Stimulated activated CD4-positive, alpha-beta T cell treated with anti-CD3 and anti-CD28 coated beads, Interleukin-2, amount 100 ng/mL, for 24 hours (primary cell): ENCODE results near the gene ZBTB38.

ENCODE experiments used
- DNase-seq, 2 donors: peaks; one replicate each; pipeline ENCODE4 v3.0.0-alpha.2; 2020

The ZBTB38 gene

DNA sequence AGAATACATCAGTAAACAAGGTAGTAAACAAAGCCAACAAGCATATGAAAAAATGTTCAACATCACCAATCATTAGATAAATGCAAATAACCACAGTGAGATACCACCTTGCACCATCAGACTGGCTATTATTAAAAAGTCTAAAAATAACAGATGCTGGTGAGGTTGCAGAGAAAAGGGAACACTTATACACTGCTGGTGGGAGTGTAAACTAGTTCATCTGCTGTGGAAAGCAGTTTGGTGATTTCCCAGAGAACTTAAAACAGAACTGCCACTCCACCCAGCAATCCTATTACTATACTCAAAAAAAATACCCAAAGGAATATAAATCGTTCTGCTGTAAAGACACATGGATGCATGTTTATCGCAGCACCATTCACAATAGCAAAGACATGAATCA, 30.3 kb upstream of the ZBTB38 start:
- DNase-seq, result no peak

DNA sequence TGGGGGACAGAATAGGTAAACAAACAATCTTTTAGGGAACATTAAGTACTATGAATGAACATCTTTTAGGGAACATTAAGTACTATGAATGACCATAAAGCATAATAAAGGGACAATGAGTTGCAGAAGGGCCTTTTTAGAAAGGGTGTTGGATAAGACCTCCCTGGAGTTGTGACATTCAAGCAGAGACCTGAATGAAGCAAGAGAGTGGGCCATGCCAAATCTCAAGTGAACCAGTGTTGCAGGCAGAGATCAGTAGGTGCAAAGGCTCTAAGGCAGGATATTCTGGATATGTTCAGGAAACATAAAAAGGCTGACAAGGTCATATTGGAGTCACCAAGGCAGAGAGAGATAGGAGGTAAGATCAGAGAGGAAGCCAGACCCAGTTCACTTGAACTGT, 29.4 kb upstream of the ZBTB38 start:
- DNase-seq, result no peak

DNA sequence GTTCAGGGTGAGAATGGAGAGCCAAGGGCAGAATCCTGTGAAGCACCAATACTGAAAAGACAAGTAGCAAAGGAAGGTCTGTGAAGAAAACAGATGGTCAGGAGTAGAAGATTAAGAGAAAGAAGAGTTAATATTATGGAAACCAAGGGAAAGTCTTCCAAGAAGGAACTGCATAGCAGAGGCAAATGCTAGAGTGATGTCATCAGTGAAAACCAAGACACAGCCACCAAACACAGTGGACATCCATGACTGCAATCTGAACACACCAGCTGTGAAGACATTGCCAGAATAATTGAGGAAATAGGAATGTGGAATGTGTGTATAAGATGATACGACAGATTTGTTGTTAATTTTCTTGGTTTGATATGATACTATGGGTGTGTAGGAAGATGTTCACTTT, 26.8 kb upstream of the ZBTB38 start:
- DNase-seq, result no peak

DNA sequence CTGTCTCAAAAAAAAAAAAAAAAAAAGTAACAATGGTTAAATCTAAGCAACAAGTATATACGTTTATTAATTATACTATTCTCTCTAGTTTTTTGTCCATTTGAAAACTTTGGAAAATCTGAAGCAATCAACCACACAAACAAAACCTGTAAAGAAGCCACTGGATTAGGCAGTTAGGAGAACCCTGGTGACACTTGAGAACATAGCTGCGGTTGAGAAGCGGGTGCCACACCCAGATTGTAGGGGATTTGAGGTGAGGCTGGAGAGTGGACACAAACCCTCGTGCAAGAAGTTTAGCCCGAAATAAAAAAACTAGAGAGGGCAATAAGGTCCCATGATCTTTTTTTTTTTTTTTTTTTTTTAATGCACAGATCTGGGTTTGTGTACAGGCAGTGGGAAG, 25.9 kb upstream of the ZBTB38 start:
- DNase-seq, result no peak

DNA sequence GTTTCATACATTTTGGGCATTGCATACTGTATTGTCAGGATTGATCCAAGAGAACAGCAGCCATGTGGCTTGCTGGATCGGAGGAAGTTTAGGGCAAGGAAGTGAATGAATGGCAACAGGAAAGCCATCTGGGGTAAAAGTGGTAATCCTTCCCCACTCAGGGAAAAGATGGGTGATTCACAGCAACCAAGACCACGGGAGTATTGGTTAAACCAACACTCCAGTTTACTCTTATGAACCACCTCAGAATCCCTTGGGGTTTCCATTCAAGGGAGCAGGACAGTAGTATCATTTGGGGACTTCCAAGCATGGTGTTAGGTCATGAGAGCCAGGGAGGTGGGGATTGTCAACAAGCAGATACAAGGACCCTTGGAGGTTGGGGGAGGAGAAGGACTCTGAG, 25.2 kb upstream of the ZBTB38 start:
- no peak for DNase-seq

DNA sequence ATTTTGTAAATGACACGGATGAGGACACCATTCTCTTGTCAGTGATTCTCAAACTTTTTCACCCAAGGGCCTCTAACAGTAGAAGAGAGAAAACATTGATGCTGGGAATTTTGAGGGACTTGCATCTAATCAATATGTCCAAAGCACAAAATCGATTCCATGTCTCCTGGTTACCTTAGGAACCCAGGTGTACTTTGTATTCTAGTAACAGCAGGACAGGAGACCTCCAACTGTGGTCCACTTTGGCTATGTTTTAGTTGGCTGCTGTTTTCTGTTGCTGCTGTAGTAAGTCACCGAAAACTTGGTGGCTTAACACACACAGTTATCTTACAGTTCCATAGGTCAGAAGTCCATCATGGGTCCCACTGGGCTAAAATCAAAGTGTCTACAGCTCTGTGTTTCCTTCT, 24.4 kb upstream of the ZBTB38 start:
- no peak for DNase-seq

DNA sequence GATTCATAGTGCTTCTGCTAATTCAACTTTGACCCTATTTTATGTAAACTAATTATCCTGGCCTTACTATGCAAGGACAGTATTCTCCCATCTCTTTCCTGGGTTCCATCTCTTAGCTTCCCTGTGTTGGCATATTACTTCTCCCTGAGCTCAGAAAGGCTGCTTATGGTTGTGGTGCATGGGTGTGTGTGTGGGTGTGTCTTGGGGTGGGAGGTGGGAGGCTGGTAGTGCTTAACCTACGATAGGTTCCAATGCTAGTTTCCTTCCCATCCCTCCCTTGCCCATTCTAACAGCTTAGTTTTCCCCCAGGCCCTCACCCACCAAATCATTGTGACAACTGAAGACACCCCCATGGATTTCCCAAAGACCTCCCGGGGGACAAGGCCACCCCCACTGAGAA, 22.8 kb upstream of the ZBTB38 start:
- DNase-seq, result no peak

DNA sequence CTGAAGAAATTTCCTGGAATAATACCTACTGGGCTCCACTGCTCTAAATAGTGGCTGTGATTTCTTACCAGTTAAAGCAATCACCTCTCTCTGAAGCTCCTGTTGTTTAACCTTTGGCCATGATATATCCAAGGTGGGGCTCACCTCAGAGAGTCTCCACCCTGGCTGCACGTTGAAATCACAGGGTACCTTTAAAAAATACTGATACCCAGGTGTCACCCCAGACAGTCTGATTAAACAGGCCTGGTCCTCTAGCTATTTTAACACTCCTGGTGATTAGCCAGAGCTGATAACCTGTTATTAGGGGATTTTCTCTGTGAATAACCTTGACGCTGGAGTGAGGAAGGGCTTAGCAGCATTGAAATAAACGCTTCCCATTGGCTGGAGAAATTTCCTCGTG, 22.3 kb upstream of the ZBTB38 start:
- no peak for DNase-seq

DNA sequence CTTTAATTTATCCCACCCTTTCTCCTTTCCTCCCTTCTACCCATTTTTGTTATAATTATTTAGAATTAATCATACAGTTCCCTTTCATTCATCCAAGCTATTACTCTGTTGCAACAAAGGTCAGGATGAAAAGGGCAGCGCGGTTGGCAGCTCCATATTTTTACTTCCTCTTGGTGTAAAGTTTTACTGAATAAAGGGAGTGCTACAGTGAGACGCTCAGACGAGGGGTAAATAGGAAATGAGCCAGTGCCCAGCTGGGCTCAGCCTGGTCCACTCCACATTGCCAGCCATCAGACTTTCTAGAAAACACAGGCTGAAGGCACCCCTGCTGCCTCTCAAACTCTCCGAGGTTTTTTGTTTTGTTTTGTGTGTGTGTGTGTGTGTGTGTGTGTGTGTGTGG, 21.9 kb upstream of the ZBTB38 start:
- DNase-seq, result no peak

DNA sequence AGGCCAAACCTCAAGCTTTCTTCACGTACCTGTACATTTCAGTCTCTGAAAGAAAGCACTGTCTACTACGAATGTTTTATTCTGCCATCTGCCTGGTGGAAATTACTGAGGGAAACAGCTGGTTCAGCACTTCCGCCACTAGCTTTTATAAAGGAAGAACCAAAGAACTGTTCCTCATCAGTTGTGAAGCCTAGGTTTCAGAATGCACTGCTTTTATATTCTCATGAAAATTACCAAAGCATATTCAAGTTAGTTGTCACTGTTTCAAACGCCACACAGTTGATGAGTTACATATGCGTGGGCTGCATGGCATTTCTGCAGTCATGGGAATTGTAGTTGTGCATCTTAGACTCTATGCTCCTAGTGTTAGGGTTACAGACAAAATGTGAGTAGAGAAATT, 21.5 kb upstream of the ZBTB38 start:
- no peak for DNase-seq

DNA sequence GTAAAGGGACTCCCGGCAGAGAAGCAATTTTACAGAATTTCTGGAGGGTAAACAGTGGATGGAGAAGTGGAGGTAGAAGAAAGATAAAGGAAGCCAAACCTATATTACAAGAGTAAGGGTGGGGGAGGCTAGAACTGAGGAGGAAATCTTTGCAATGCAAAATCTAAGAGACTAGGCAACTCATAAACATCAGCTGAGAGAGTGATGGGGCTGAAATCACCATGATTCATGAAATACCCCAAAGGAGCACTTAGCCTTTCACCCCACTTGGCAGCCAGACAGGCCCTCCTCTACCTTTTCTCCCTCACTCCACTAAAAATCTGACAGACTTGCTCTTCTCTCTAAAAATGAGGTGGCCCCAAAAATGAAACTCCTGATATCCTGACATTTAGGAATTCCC, 19.5 kb upstream of the ZBTB38 start:
- DNase-seq, result no peak

DNA sequence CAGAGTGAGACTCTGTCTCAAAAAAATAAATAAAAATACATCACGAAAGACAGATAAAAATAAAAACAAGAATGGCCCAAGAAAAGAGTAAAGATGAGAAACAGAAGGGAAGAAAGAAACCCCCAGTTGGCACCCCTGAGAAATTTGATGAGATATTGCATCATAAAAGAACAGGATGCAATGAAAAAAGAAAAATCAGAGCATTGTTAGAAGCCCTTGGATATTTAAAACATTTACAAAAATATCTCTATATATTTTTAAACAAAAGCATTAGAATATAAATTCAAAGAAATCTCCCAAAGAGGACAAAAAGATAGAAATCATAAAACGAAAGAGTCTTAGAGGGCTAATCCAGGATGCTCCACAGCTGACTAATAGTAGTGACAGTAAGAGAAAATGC, 18.6 kb upstream of the ZBTB38 start:
- no peak for DNase-seq

DNA sequence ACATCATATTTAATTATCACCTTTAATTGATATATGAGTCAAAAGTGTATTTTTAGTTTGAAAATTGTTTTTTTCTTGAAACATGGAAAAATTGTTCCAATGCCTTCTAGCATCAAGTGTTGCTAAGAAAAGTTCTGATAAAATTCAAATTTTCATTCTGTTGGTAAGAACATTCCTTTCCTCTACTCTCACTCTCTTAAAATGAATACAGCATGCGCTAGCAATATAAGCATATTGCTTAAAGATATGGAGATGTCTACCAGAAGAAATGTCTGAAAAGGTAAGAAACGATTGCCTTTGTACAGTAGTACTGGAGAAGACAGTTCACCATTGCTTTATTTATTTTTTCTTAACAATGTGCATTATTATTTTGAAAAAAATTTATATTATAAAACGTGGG, 17.6 kb upstream of the ZBTB38 start:
- no peak for DNase-seq

DNA sequence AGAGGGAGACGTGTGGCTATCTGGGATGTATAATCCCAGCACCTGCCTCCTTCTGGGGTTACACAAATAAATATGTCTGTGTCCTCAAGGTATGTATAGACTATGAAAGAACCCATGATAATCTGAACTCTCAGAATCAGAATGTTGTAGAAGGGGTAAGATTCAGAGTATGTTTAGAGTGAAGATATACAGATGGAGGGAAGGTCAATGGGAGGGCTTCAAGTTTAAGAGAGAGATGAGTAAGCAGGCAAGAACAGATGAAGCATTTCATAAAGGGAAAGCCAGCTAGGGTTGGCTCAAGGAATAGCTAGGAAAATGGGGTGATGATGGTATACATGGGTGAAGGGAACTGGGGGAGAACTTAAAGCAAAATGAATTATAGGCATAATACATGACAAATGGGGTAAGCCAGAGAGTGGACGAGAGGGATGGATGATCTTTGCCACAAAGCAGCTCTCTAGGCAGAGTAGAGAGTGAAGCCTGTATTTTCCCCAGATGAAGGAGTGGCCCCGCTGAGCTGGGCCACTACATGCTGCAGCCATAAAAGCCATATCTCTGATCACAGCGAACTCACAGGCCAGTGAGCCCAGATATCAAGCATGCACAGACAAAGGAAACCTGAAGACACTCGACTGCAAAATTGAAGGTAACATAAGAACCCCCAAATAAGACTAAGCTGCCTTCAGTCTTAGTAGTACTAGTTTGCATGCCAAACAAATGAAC, 15.9 kb upstream of the ZBTB38 start:
- DNase-seq, result no peak

DNA sequence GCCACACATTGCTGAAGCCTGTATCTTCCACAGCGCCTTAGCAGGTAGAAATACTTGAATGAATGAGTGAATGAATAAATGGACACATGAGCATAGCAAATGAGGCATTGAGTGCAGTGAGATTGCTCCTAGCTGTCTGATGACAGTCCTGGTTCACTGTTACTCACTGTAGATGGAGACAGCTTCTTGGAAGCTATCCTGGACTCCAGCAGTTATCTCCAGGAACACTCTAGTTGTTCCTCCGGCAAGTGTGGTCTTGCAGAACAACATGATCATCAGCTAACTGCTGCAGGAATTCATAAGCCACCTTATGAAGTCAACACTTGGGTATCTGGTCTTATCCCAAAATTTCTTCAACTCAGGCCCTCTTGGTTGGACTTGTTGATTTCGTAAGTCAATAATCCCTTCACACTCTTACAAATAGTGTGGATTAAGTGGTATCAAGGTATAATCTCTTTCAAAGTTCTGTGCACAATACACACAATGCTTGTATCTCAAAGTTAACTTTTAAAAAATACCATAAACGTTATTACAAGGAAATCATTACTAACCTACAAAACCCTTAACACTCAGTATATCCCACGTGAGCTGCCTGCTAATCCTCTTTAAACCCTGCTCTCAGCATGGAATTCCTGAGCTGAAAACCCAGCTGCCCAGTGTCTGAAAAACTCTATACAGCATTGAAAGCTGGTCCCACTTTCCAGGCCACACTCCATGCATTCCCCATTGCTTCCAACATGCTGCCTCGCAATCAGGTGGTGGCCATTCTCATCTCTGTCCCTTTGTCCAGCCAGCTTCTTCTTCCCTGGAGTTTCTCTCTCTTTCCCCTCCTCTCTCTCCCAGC, 14.4 kb upstream of the ZBTB38 start:
- DNase-seq, result no peak

DNA sequence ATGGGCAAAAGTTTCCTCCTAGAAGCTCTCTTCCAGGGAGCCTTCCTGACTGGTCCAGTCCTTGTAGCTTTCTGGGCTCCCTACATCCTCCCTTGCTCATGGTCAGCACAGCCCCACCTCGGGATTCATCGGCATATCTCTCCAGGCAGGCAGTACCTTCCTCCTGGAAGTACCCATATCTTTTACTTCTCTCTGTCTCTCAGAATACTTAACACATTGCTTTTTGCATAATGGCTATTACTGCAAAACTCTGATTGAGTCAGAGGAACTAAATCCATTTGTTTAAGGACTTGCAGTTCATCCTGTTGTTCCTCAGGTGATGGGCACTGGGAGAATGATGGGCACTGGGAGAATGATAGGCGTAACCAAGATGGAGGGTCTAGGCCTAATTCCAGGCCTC, 13.8 kb upstream of the ZBTB38 start:
- no peak for DNase-seq

DNA sequence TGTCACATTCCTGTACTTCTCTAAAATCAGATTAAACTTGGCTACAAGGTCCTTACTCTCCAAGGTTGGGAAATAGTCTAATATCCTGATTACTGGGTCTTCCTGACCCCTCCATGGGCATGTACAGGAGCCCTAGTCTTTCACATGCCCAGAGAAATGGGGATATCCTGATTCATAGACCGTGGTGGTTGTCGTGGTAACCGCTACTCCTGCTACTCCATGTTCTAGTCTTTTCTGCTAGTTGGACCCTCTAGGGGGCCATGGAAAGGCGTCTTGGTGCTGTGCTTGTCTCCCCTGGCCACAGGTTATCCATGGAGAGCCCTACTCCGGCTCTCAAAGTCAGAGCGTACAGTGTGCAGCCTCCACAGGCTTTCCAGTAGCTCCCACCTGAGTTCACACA, 13.1 kb upstream of the ZBTB38 start:
- DNase-seq, result no peak

DNA sequence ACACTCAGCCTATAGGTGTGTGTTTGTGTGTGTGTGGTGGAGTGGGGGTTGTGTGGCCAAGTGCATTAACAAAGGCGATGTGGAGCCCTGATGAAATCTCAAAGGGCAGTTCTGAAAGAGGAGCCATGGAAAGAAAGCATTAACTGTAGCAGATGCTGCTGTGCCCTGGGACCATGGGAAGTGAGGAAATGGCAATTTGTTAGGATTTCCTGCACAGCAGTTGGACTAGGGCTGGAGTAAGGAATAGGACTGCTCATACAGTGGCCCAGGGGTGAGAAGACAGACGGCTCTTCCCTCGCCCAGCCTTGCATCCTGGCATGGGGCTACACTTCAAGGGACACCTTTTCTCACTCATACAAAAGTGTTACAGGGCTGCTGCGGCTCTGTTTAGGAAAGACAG, 12.3 kb upstream of the ZBTB38 start:
- DNase-seq, result no peak

DNA sequence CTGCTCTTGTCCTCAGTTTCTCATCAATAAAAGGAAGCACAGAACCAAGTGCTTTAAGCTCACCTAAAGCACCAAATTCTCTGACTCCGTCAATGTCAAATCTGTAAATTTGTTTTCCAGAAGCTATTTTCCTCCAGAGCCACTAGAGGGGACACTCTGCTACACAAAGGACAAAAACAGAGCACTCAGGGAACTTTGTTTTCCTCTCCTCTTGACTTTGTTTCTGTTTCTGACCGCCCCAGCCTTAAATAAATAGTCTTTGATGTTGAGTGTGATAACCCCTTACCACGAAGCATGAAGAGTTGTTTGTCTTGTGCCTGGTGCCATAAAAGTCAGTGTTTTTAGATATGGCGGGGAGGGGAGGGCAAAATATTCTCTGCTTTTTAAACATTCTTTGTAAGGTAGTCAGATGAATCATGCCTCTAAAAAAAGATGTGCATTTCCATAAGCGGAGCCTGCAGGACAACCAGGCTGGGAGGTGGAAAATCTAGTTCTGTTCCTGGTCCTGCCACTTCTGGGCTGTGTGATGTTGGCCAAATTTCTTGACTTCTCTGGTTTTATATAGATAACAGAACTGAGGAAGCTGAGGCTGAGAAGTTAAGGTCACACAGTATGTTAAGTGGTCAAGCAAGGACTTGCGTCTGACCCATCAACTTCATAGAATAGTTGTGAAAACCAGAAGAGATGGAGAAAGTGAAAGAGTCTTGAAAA, 7.3 kb upstream of the ZBTB38 start:
- no peak for DNase-seq

DNA sequence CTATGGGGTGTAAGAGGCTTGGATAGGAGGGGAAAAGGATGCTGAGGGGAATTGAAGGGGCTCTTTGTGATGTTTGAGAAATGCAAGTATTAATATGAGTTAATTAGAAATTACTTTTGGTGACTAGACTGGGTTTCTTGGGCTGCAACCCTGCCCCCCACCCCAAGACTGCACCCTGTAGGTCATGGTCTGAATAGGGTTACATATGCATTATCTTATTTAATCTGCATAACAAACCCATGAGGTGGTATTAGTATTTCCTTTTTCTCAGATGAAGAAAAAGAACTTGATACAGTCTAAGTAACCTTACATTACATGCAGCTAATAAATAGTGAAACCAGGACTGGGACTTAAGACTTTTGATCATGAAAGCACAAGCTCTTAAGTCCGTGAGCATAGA, 5.6 kb upstream of the ZBTB38 start:
- no peak for DNase-seq

DNA sequence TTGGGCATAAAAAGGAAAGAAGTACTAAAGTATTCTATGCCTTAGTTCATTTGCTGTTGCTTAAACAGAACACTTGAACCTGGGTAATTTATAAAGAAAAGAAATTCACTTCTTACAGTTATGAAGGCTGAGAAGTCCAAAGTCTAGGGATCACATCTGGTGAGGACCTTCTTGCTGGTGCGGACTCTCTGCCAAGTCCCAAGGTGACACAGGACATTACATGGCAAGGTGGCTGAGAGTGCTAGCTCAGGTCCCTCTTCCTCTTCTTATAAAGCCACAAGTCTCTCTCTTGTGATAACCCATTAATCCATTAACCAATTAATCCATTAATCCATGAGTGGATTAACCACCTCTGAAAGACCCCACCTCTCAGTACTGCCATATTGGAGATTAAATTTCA, 3.1 kb upstream of the ZBTB38 start:
- no peak for DNase-seq

DNA sequence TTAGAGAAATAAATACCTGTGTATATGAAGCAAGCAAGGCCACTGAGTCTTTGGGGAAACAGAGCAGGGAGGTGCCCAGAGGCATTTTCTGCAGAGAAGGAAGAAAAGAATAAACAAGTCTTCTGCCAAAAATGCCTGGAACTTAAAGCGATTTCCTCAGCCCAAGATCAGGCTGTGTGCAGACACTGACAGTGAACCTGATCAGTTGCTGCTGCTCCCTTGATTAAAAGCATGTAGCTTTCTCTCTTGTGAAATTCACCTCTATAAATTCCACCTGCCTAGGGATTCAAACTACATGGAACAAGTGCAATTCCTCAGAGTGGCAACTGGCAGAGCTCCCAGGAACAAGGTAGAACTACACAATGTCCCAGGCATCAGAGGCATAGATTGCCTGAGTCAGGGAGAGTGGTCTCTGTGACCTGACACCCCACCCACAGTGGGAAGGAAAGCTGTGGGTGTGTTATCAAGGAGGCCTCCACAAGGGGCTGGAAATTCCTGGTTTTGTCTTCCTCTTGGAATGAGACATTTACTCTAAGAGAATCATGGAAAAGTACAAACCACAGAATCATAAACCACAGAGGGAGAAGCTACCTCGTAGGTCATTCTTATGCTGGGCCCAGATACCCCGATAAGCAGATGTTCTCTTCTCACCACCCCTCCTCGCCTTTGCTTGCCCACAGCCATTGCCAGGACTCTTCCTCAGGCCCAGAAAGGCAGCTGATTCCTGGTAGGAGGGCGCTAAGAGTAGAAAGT, 1.8 kb upstream of the ZBTB38 start:
- no peak for DNase-seq

DNA sequence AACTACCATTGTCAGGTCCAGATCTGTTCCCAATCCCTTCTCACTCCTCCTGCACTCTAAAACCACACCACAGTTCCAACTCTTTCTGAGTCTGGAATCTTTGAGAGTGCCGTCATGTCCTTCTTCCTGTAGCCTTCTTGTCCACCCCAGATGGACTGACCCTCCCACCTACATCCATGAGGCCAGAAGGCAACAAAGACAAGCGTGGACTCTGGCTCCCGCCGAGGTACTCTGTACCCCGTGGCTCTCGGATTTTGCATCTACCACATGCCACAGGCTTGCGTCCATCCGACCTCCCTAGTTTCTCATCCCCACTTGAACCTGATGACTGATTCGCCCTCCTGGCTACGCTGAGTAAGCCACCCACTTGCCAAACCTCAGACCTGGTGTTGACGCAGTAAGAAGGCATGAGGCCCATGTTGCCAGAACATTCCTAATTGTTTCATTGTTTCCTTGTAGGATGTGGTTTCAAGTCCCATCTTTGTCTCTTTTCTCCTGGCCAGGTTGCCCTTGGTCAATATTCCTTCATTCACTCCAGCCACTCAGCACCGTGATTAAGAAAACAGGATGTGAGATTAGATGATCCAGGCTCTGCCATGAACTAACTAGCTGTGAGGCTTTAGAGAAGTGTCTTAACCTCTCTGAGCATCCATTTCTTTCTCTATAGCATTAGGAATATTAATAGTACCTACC, 1.1 kb upstream of the ZBTB38 start:
- DNase-seq, result no peak
